SK-N-DZ (cell line): ENCODE measurements around the gene KRTAP5-8.
"Not testable (repeated sequence)": the region's sequence is repeated elsewhere in the genome, so short reads cannot be mapped to it uniquely, and the experiment has no call there.

Source experiments
- DNase-seq: peaks from one replicate; pipeline ENCODE4 v3.0.0-alpha.2; 2015; ENCODE audit warnings: low spot score

Gene KRTAP5-8

GRCh38 chr11:71507102-71507501 lies 30.7 kb upstream of the KRTAP5-8 start:
- DNase-seq: no peak

GRCh38 chr11:71518506-71519471 lies 19.0 kb upstream of the KRTAP5-8 start:
- DNase-seq: no peak

- no peak for DNase-seq
Measured at GRCh38 chr11:71519546-71519945, 18.3 kb upstream of the KRTAP5-8 start.

GRCh38 chr11:71525188-71525937 lies 12.5 kb upstream of the KRTAP5-8 start:
- DNase-seq: no peak

- no peak for DNase-seq
Measured at GRCh38 chr11:71525938-71526495, 11.8 kb upstream of the KRTAP5-8 start.

- not testable (repeated sequence) for DNase-seq
Measured at GRCh38 chr11:71526796-71527575, 10.8 kb upstream of the KRTAP5-8 start, which contains the start of gene KRTAP5-7. TSS of gene KRTAP5-7 (plus strand) at chr11:71527267. CDS start at chr11:71527301, 34 bp downstream.

- no peak for DNase-seq
Measured at GRCh38 chr11:71527576-71528210, 10.1 kb upstream of the KRTAP5-8 start.

GRCh38 chr11:71530602-71531001 lies 7.2 kb upstream of the KRTAP5-8 start:
- no peak for DNase-seq

- no peak for DNase-seq
Measured at GRCh38 chr11:71532036-71532610, 5.7 kb upstream of the KRTAP5-8 start.

- not testable (repeated sequence) for DNase-seq
Measured at GRCh38 chr11:71534711-71535608, 2.9 kb upstream of the KRTAP5-8 start.

- no peak for DNase-seq
Measured at GRCh38 chr11:71535825-71536224, 2.0 kb upstream of the KRTAP5-8 start.

- DNase-seq: no peak
Measured at GRCh38 chr11:71537537-71537936, 288 bp upstream of the KRTAP5-8 start.

- no peak for DNase-seq
Measured at GRCh38 chr11:71538666-71538990, 803 bp downstream of the KRTAP5-8 start.

GRCh38 chr11:71539017-71539416 lies 1.2 kb downstream of the KRTAP5-8 start:
- DNase-seq: no peak

GRCh38 chr11:71539971-71540370 lies 2.1 kb downstream of the KRTAP5-8 start:
- not testable (repeated sequence) for DNase-seq

- not testable (repeated sequence) for DNase-seq
Measured at GRCh38 chr11:71540521-71541304, 2.9 kb downstream of the KRTAP5-8 start.

GRCh38 chr11:71542382-71542781 lies 4.6 kb downstream of the KRTAP5-8 start:
- DNase-seq: no peak

GRCh38 chr11:71542879-71543777 lies 5.3 kb downstream of the KRTAP5-8 start:
- peak; percentile 32 for DNase-seq
